WTC11 (cell line): Measurements from ENCODE around the gene IMPDH2.

Experiments used
- CREB1 ChIP-seq: sonication (generic); formaldehyde crosslinking; IDR thresholded peaks from 2 replicates; pipeline ENCODE4 v1.8.0; 2023; ENCODE audit warnings: mild to moderate bottlenecking, missing genetic modification reagents
- CTCF ChIP-seq: fragments of 200-600 bp; IDR thresholded peaks from 2 replicates; pipeline ENCODE4 v1.8.0; 2022; ENCODE audit warnings: antibody characterized with exemption
- ELF4 ChIP-seq: sonication (generic); formaldehyde crosslinking; IDR thresholded peaks from 2 replicates; pipeline ENCODE4 v1.8.1; 2022; ENCODE audit warnings: low read depth, mild to moderate bottlenecking, moderate library complexity, missing genetic modification reagents
- ETV6 ChIP-seq: sonication (generic); formaldehyde crosslinking; IDR thresholded peaks from 2 replicates; pipeline ENCODE4 v1.8.1; 2022; ENCODE audit warnings: mild to moderate bottlenecking, missing genetic modification reagents
- RELA ChIP-seq: sonication (generic); formaldehyde crosslinking; IDR thresholded peaks from 2 replicates; pipeline ENCODE4 v1.8.1; 2022; ENCODE audit warnings: missing genetic modification reagents, mild to moderate bottlenecking, borderline replicate concordance
- ZNF232 ChIP-seq: sonication (generic); formaldehyde crosslinking; IDR thresholded peaks from 2 replicates; pipeline ENCODE4 v1.8.0; 2022; ENCODE audit warnings: mild to moderate bottlenecking, missing genetic modification reagents

- TF ChIP-seq CREB1 (CRISPR knock-in tag): no peak
- TF ChIP-seq ETV6 (CRISPR knock-in tag): no peak
- no peak for TF ChIP-seq CTCF
- TF ChIP-seq ZNF232 (CRISPR knock-in tag): no peak
- no peak for TF ChIP-seq ELF4
- no peak for TF ChIP-seq RELA (CRISPR knock-in tag)
These were observed 32.6 kb downstream of the IMPDH2 start for GRCh38 chr3:48996640-48997039.
